ENCODE data around the gene ADGRD1.

The ADGRD1 gene

GRCh38 chr12:131007740-131008117, 54.0 kb downstream of the ADGRD1 start:
- Histone ChIP-seq H3K23ac (ENCODE audit: low read depth, low read length, poor library complexity) (no peak overlapping the region), H3K4me2 (ENCODE audit: insufficient read depth, low read length, poor library complexity, severe bottlenecking) (no peak overlapping the region), H3K27me3 (ENCODE audit: control insufficient read depth in 3 of 3, insufficient read depth in 3 of 3, low read depth in 1 of 3, low read length in 3 of 3) (peaks cover 0 to 45% (median 0%) of the 10 kb centered on the region in 3 experiments), H2BK12ac (ENCODE audit: low read length) (no peak overlapping the region), H4K91ac (ENCODE audit: low read depth, low read length, poor library complexity) (no peak overlapping the region), H3K4ac (ENCODE audit: low read length) (no peak overlapping the region), H3K18ac (ENCODE audit: low read length) (no peak overlapping the region), H3K14ac (ENCODE audit: low read length) (no peak overlapping the region), H2BK120ac (ENCODE audit: low read depth, low read length) (no peak overlapping the region), H3K27ac (replicated peaks; ENCODE audit: low read length) (no peak overlapping the region), H2AK5ac (ENCODE audit: low read depth, low read length) (no peak overlapping the region), H3K36me3 (replicated peaks in 1 of 2; ENCODE audit: control insufficient read depth in 2 of 2, insufficient read depth in 2 of 2, low read length in 2 of 2) (no peaks in the 10 kb centered on the region), H3K4me1 (ENCODE audit: control insufficient read depth in 2 of 2, insufficient read depth in 1 of 2, low read depth in 1 of 2, low read length in 2 of 2) (peaks cover 9 to 24% of the 10 kb centered on the region in 2 donors), H3K4me3 (ENCODE audit: low read length in 2 of 2) (no peak overlapping the region), H4K8ac (ENCODE audit: low read depth, low read length) (no peak overlapping the region), H3K9ac (ENCODE audit: low read depth, low read length, poor library complexity) (no peak overlapping the region), H3K9me3 (replicated peaks in 1 of 2; ENCODE audit: control insufficient read depth in 2 of 2, insufficient read depth in 1 of 2, low read depth in 1 of 2, low read length in 2 of 2) (peaks cover 0 to 2% of the 10 kb centered on the region in 2 donors), H2AFZ (ENCODE audit: low read length) (no peak overlapping the region), H3K79me1 (ENCODE audit: low read depth, low read length) (no peaks in the 10 kb centered on the region), H2BK5ac (ENCODE audit: low read length) (no peak overlapping the region), H2BK15ac (ENCODE audit: low read length) (no peak overlapping the region)
- no CpG with 5 or more reads among the region's 3 CpGs for WGBS, 2 donors (ENCODE audit: extremely low coverage in 2 of 2, insufficient read length in 2 of 2, insufficient replicate concordance in 1 of 2)
- no peak for DNase-seq (ENCODE audit: low spot score)

- Histone ChIP-seq H3K9me3 (replicated peaks in 1 of 2; ENCODE audit: control insufficient read depth in 2 of 2, insufficient read depth in 1 of 2, low read depth in 1 of 2, low read length in 2 of 2) (peaks cover 0 to 2% of the 10 kb centered on the region in 2 donors), H3K4me3 (ENCODE audit: low read length in 2 of 2) (no peak overlapping the region), H3K23ac (ENCODE audit: low read depth, low read length, poor library complexity) (peak overlapping the region; percentile 70), H3K18ac (ENCODE audit: low read length) (peak overlapping the region; percentile 31), H3K27me3 (ENCODE audit: control insufficient read depth in 3 of 3, insufficient read depth in 3 of 3, low read depth in 1 of 3, low read length in 3 of 3) (peaks cover 0 to 39% (median 0%) of the 10 kb centered on the region in 3 experiments), H3K14ac (ENCODE audit: low read length) (no peak overlapping the region), H2AFZ (ENCODE audit: low read length) (peak overlapping the region; percentile 4), H3K4me2 (ENCODE audit: insufficient read depth, low read length, poor library complexity, severe bottlenecking) (no peak overlapping the region), H2BK15ac (ENCODE audit: low read length) (peak overlapping the region; percentile 77), H3K79me1 (ENCODE audit: low read depth, low read length) (no peaks in the 10 kb centered on the region), H2AK5ac (ENCODE audit: low read depth, low read length) (peak overlapping the region; percentile 88), H2BK5ac (ENCODE audit: low read length) (no peak overlapping the region), H3K27ac (replicated peaks; ENCODE audit: low read length) (no peak overlapping the region), H3K9ac (ENCODE audit: low read depth, low read length, poor library complexity) (no peak overlapping the region), H3K4ac (ENCODE audit: low read length) (no peak overlapping the region), H2BK120ac (ENCODE audit: low read depth, low read length) (no peak overlapping the region), H3K4me1 (ENCODE audit: control insufficient read depth in 2 of 2, insufficient read depth in 1 of 2, low read depth in 1 of 2, low read length in 2 of 2) (peaks cover 7 to 18% of the 10 kb centered on the region in 2 donors), H2BK12ac (ENCODE audit: low read length) (peak overlapping the region; percentile 61), H3K36me3 (replicated peaks in 1 of 2; ENCODE audit: control insufficient read depth in 2 of 2, insufficient read depth in 2 of 2, low read length in 2 of 2) (no peaks in the 10 kb centered on the region), H4K91ac (ENCODE audit: low read depth, low read length, poor library complexity) (no peak overlapping the region), H4K8ac (ENCODE audit: low read depth, low read length) (no peak overlapping the region)
- WGBS, 2 donors (ENCODE audit: extremely low coverage in 2 of 2, insufficient read length in 2 of 2, insufficient replicate concordance in 1 of 2): no CpG with 5 or more reads among the region's 26 CpGs
- DNase-seq (ENCODE audit: low spot score): no peak
Observed at GRCh38 chr12:131008131-131008912, 54.6 kb downstream of the ADGRD1 start.

- Histone ChIP-seq H3K4me2 (ENCODE audit: insufficient read depth, low read length, poor library complexity, severe bottlenecking) (no peak overlapping the region), H3K4ac (ENCODE audit: low read length) (no peak overlapping the region), H3K23ac (ENCODE audit: low read depth, low read length, poor library complexity) (peak overlapping the region; percentile 70)
Observed at GRCh38 chr12:131008913-131009270, 55.2 kb downstream of the ADGRD1 start.

GRCh38 chr12:131009595-131010395, 56.1 kb downstream of the ADGRD1 start:
- no peak overlapping the region for H2BK15ac ChIP-seq (ENCODE audit: low read length)
- no peak overlapping the region for H3K4me2 ChIP-seq (ENCODE audit: insufficient read depth, low read length, poor library complexity, severe bottlenecking)
- H2AFZ ChIP-seq (ENCODE audit: low read length): no peak overlapping the region
- peak overlapping the region; percentile 25 for H3K23ac ChIP-seq (ENCODE audit: low read depth, low read length, poor library complexity)
- DNase-seq (ENCODE audit: low spot score): no peak
- H3K9me3 ChIP-seq (replicated peaks in 1 of 2; ENCODE audit: control insufficient read depth in 2 of 2, insufficient read depth in 1 of 2, low read depth in 1 of 2, low read length in 2 of 2): peaks cover 0 to 2% of the 10 kb centered on the region in 2 donors
- no peak overlapping the region for H4K91ac ChIP-seq (ENCODE audit: low read depth, low read length, poor library complexity)
- no peak overlapping the region for H3K27ac ChIP-seq (replicated peaks; ENCODE audit: low read length)
- no peak overlapping the region for H2AK5ac ChIP-seq (ENCODE audit: low read depth, low read length)
- no peak overlapping the region for H2BK5ac ChIP-seq (ENCODE audit: low read length)
- no CpG with 5 or more reads among the region's 21 CpGs for WGBS, 2 donors (ENCODE audit: extremely low coverage in 2 of 2, insufficient read length in 2 of 2, insufficient replicate concordance in 1 of 2)
- H3K4ac ChIP-seq (ENCODE audit: low read length): no peak overlapping the region
- H3K9ac ChIP-seq (ENCODE audit: low read depth, low read length, poor library complexity): peak overlapping the region; percentile 66
- H3K18ac ChIP-seq (ENCODE audit: low read length): peak overlapping the region; percentile 15
- H3K79me1 ChIP-seq (ENCODE audit: low read depth, low read length): no peaks in the 10 kb centered on the region
- H3K4me1 ChIP-seq (ENCODE audit: control insufficient read depth in 2 of 2, insufficient read depth in 1 of 2, low read depth in 1 of 2, low read length in 2 of 2): peaks cover 0 to 13% of the 10 kb centered on the region in 2 donors
- H3K4me3 ChIP-seq (ENCODE audit: low read length in 2 of 2): peak overlapping the region in 1 of 2 donors; percentile 7
- H3K36me3 ChIP-seq (replicated peaks in 1 of 2; ENCODE audit: control insufficient read depth in 2 of 2, insufficient read depth in 2 of 2, low read length in 2 of 2): no peaks in the 10 kb centered on the region
- H4K8ac ChIP-seq (ENCODE audit: low read depth, low read length): no peak overlapping the region
- peak overlapping the region; percentile 59 for H3K14ac ChIP-seq (ENCODE audit: low read length)
- no peak overlapping the region for H2BK120ac ChIP-seq (ENCODE audit: low read depth, low read length)
- H3K27me3 ChIP-seq (ENCODE audit: control insufficient read depth in 3 of 3, insufficient read depth in 3 of 3, low read depth in 1 of 3, low read length in 3 of 3): peaks cover 0 to 29% (median 0%) of the 10 kb centered on the region in 3 experiments
- H2BK12ac ChIP-seq (ENCODE audit: low read length): no peak overlapping the region

More at GRCh38 chr12:131008913-131009270, 55.2 kb downstream of the ADGRD1 start:
- Histone ChIP-seq H2BK120ac (ENCODE audit: low read depth, low read length) (no peak overlapping the region), H3K9me3 (replicated peaks in 1 of 2; ENCODE audit: control insufficient read depth in 2 of 2, insufficient read depth in 1 of 2, low read depth in 1 of 2, low read length in 2 of 2) (peaks cover 0 to 2% of the 10 kb centered on the region in 2 donors), H3K27ac (replicated peaks; ENCODE audit: low read length) (no peak overlapping the region), H3K4me3 (ENCODE audit: low read length in 2 of 2) (no peak overlapping the region), H4K91ac (ENCODE audit: low read depth, low read length, poor library complexity) (no peak overlapping the region), H2BK15ac (ENCODE audit: low read length) (peak overlapping the region; percentile 77), H3K27me3 (ENCODE audit: control insufficient read depth in 3 of 3, insufficient read depth in 3 of 3, low read depth in 1 of 3, low read length in 3 of 3) (peaks cover 0 to 36% (median 0%) of the 10 kb centered on the region in 3 experiments), H4K8ac (ENCODE audit: low read depth, low read length) (no peak overlapping the region), H3K36me3 (replicated peaks in 1 of 2; ENCODE audit: control insufficient read depth in 2 of 2, insufficient read depth in 2 of 2, low read length in 2 of 2) (no peaks in the 10 kb centered on the region), H3K18ac (ENCODE audit: low read length) (peak overlapping the region; percentile 31), H2BK12ac (ENCODE audit: low read length) (peak overlapping the region; percentile 61), H3K9ac (ENCODE audit: low read depth, low read length, poor library complexity) (peak overlapping the region; percentile 47), H2AK5ac (ENCODE audit: low read depth, low read length) (peak overlapping the region; percentile 88), H3K14ac (ENCODE audit: low read length) (no peak overlapping the region), H2BK5ac (ENCODE audit: low read length) (no peak overlapping the region), H3K4me1 (ENCODE audit: control insufficient read depth in 2 of 2, insufficient read depth in 1 of 2, low read depth in 1 of 2, low read length in 2 of 2) (peaks cover 2 to 17% of the 10 kb centered on the region in 2 donors), H3K79me1 (ENCODE audit: low read depth, low read length) (no peaks in the 10 kb centered on the region), H2AFZ (ENCODE audit: low read length) (no peak overlapping the region)
- DNase-seq (ENCODE audit: low spot score): no peak
- WGBS, 2 donors (ENCODE audit: extremely low coverage in 2 of 2, insufficient read length in 2 of 2, insufficient replicate concordance in 1 of 2): no CpG with 5 or more reads among the region's 17 CpGs

Measured in neuronal stem cell (in vitro differentiated cells).